ES-I3 (cell line): Measurements from ENCODE around the gene CIDEA.

Experiments
- H3K36me3 ChIP-seq: 2 replicates; pipeline ENCODE4 v1.6.1; 2013; ENCODE audit warnings: mild to moderate bottlenecking, low read length, control low read depth, moderate library complexity; ENCODE audit not compliant: insufficient read depth
- H3K4me1 ChIP-seq: 2 replicates; pipeline ENCODE4 v1.6.1; 2013; ENCODE audit warnings: mild to moderate bottlenecking, control low read depth, low read length; ENCODE audit not compliant: insufficient read depth
- H3K9ac ChIP-seq: 2 replicates; pipeline ENCODE4 v1.6.1; 2013; ENCODE audit warnings: low read depth, mild to moderate bottlenecking, low read length, moderate library complexity
- H3K9me3 ChIP-seq: 2 replicates; pipeline ENCODE4 v1.6.1; 2013; ENCODE audit warnings: mild to moderate bottlenecking, low read length, moderate library complexity; ENCODE audit not compliant: control insufficient read depth, insufficient read depth

Gene CIDEA

GRCh38 chr18:12291690-12292089 is 37.5 kb downstream of the CIDEA start:
- peaks cover 9% of the 10 kb centered on the region; the same call in 1 of the 2 replicates for H3K4me1 ChIP-seq
- no peak overlapping the region for H3K9ac ChIP-seq

GRCh38 chr18:12293831-12294230 is 39.7 kb downstream of the CIDEA start:
- Histone ChIP-seq H3K9ac (no peak overlapping the region), H3K4me1 (peaks cover 9% of the 10 kb centered on the region; the same call in 1 of the 2 replicates), H3K36me3 (no peaks in the 10 kb centered on the region), H3K9me3 (no peaks in the 10 kb centered on the region)

More at GRCh38 chr18:12291690-12292089, 37.5 kb downstream of the CIDEA start:
- Histone ChIP-seq H3K36me3 (no peaks in the 10 kb centered on the region), H3K9me3 (no peaks in the 10 kb centered on the region)

GRCh38 chr18:12295389-12296086 is 41.4 kb downstream of the CIDEA start:
- Histone ChIP-seq H3K9me3 (no peaks in the 10 kb centered on the region), H3K4me1 (peaks cover 9% of the 10 kb centered on the region; the same call in 1 of the 2 replicates), H3K9ac (no peak overlapping the region), H3K36me3 (no peaks in the 10 kb centered on the region)

GRCh38 chr18:12296087-12296403 is 41.9 kb downstream of the CIDEA start:
- Histone ChIP-seq H3K36me3 (no peaks in the 10 kb centered on the region), H3K9me3 (no peaks in the 10 kb centered on the region), H3K4me1 (peaks cover 9% of the 10 kb centered on the region; the same call in 1 of the 2 replicates), H3K9ac (no peak overlapping the region)

GRCh38 chr18:12296457-12296856 is 42.3 kb downstream of the CIDEA start:
- peaks cover 9% of the 10 kb centered on the region; the same call in 1 of the 2 replicates for H3K4me1 ChIP-seq
- H3K9me3 ChIP-seq = no peaks in the 10 kb centered on the region
- H3K9ac ChIP-seq = no peak overlapping the region
- no peaks in the 10 kb centered on the region for H3K36me3 ChIP-seq

- Histone ChIP-seq H3K36me3 (no peaks in the 10 kb centered on the region), H3K4me1 (peaks cover 9% of the 10 kb centered on the region; the same call in 1 of the 2 replicates)
Measured at GRCh38 chr18:12299862-12300261, 45.7 kb downstream of the CIDEA start.

GRCh38 chr18:12301263-12302005 is 47.3 kb downstream of the CIDEA start:
- H3K9me3 ChIP-seq = no peaks in the 10 kb centered on the region
- peaks cover under 1% of the 10 kb centered on the region; the same call in 1 of the 2 replicates for H3K4me1 ChIP-seq
- no peaks in the 10 kb centered on the region for H3K36me3 ChIP-seq
- no peak overlapping the region for H3K9ac ChIP-seq

More at GRCh38 chr18:12299862-12300261, 45.7 kb downstream of the CIDEA start:
- Histone ChIP-seq H3K9ac (no peak overlapping the region), H3K9me3 (no peaks in the 10 kb centered on the region)

- Histone ChIP-seq H3K36me3 (no peaks in the 10 kb centered on the region), H3K9me3 (no peaks in the 10 kb centered on the region), H3K9ac (no peak overlapping the region), H3K4me1 (no peaks in the 10 kb centered on the region; the same call in 1 of the 2 replicates)
Measured at GRCh38 chr18:12302391-12303147, 48.4 kb downstream of the CIDEA start.

- H3K9me3 ChIP-seq = no peaks in the 10 kb centered on the region
- peaks cover 3% of the 10 kb centered on the region; the same call in 1 of the 2 replicates for H3K36me3 ChIP-seq
- peaks cover 3% of the 10 kb centered on the region; the same call in 1 of the 2 replicates for H3K4me1 ChIP-seq
- H3K9ac ChIP-seq = no peak overlapping the region
Measured at GRCh38 chr18:12304351-12305210, 50.4 kb downstream of the CIDEA start.

GRCh38 chr18:12305211-12305610 is 51.0 kb downstream of the CIDEA start:
- H3K36me3 ChIP-seq = peaks cover 4% of the 10 kb centered on the region; the same call in 1 of the 2 replicates
- no peak overlapping the region for H3K9ac ChIP-seq
- H3K9me3 ChIP-seq = no peaks in the 10 kb centered on the region
- peaks cover 6% of the 10 kb centered on the region; the same call in 1 of the 2 replicates for H3K4me1 ChIP-seq

GRCh38 chr18:12305930-12306629 is 51.9 kb downstream of the CIDEA start:
- peak overlapping the region; percentile 60; the same call in 1 of the 2 replicates for H3K9ac ChIP-seq
- peaks cover 11% of the 10 kb centered on the region for H3K36me3 ChIP-seq
- 0 out of 2 replicates have a peak, but pooled peaks cover 2% of the 10 kb centered on the region for H3K9me3 ChIP-seq
- peaks cover 6% of the 10 kb centered on the region; the same call in 1 of the 2 replicates for H3K4me1 ChIP-seq

GRCh38 chr18:12306752-12307700 is 52.9 kb downstream of the CIDEA start:
- H3K4me1 ChIP-seq = peaks cover 6% of the 10 kb centered on the region; the same call in 1 of the 2 replicates
- peaks cover 14% of the 10 kb centered on the region for H3K36me3 ChIP-seq
- H3K9ac ChIP-seq = peak overlapping the region; percentile 60

More at GRCh38 chr18:12306752-12307700, 52.9 kb downstream of the CIDEA start:
- H3K9me3 ChIP-seq = peaks cover 6% of the 10 kb centered on the region; the same call in 1 of the 2 replicates
